Ramos (cell line): ENCODE measurements around the gene FBXO36.
"Not testable (repeated sequence)": the region's sequence is repeated elsewhere in the genome, so short reads cannot be mapped to it uniquely, and the experiment has no call there.

ENCODE experiments used
- in situ Hi-C: fragments of 300-500 bp; cut with MboI; formaldehyde crosslinking; loops from one replicate; pipeline ENCODE4 v1.14.3; 2022; ENCODE audit warnings: low sequenced_read_pairs; ENCODE audit not compliant: unreplicated experiment

Gene FBXO36, protein sequence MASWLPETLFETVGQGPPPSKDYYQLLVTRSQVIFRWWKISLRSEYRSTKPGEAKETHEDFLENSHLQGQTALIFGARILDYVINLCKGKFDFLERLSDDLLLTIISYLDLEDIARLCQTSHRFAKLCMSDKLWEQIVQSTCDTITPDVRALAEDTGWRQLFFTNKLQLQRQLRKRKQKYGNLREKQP

DNA sequence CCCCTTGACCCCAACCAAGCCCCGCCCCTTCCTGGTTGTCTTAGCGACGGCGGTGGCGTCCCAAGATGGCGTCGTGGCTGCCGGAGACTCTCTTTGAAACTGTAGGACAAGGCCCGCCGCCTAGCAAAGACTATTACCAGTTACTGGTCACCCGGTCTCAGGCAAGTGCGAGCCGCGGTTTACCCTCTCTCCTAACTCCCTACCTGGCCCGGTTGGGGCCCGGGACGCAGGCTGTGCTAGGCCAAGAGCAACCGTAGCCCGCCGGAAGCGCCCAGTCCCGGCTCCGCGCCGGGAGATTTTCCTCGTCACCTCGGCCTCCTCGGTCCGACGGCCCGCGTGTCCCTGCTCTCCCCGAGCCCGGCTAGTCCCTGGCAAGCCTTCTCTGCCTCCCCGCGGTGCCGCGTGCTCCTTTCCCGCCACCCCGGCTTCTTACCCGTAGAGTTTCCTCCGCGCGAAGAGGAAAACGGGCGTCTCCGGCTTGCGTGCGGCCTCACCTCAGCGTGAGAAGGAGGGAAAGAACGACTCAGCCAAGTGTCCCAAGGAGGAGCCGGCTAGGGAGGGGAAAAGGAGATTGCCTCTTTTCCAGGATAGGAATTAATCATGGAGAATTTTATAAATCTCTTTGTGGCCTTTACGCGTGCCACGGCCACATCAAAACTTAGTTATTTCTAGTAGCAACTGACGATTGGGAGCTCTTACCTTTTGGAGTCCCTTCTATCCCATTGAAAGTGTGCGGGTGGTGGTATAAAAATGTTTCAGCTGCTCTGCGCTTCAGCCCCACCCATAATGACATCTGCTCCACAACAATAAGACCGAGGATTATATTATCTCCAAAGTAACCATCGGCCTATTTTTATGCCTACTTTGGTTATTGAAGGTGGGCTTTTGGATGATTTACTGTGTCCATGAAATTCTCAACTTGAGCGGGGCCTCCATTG lies at the start of gene FBXO36:
TSS of gene FBXO36 (plus strand) at position 55 of the 938 bp plus-strand sequence. CDS start at position 66, 11 bp downstream.
- in situ Hi-C loops = no loop called here

DNA sequence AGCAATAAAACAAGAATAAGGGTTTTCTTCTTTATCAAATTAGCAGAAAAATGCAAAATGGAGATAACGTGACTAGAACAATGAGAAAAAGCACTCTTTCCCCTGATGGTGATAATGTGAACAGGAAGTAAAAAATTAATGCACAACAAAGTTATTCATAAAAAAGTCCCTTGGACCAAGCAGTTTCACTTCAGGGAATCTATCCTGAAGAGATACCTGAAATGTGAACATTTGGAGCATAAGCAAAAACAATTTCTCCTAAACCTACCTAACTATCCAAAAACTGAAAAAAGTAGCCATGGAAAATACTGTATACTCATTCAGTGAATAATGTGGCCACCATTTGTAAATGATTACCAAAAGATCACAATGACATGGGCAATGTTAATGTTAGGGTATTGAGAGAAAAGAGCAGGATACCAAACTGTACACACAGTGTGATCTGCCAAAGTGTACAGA lies 49.2 kb upstream of the FBXO36 start:
- in situ Hi-C loops = no loop called here

DNA sequence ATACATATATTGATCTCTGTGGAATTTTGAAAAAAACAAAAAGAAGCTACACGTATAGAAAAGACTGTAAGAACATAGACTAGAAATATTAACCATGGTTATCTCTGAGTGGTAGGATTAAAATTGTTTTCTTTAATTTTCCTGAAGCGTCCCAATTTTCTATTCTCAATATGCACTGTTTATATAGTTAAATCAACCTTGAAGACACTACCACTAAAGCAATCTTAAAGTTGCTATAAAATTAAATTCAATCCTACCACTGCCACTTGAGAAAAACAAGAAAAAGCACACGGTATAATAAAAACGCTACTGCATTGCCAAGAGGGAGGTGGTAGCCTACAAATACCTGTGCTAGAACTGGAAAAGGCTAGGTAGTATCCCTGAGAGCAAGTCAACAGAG lies 47.7 kb upstream of the FBXO36 start:
- in situ Hi-C loops = no loop called here

DNA sequence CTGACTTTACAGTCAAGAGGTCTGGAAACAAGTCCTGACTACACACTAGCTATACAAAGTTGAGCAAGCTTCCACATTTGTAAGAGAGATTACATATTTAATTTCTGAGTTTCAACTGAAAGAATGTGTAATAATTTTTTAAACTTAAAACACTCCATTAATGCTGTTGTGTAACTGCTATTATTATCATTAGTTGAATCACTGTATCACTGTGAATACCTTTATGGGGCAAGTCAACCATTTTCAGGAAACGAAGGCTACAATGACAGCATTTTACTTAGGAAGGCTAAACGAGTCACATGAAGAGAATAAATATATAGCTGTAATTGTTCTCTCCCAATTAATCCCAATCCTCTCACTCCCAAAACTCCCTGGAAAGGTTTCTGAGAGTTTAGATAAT lies 46.8 kb upstream of the FBXO36 start:
- in situ Hi-C loops = no loop called here

DNA sequence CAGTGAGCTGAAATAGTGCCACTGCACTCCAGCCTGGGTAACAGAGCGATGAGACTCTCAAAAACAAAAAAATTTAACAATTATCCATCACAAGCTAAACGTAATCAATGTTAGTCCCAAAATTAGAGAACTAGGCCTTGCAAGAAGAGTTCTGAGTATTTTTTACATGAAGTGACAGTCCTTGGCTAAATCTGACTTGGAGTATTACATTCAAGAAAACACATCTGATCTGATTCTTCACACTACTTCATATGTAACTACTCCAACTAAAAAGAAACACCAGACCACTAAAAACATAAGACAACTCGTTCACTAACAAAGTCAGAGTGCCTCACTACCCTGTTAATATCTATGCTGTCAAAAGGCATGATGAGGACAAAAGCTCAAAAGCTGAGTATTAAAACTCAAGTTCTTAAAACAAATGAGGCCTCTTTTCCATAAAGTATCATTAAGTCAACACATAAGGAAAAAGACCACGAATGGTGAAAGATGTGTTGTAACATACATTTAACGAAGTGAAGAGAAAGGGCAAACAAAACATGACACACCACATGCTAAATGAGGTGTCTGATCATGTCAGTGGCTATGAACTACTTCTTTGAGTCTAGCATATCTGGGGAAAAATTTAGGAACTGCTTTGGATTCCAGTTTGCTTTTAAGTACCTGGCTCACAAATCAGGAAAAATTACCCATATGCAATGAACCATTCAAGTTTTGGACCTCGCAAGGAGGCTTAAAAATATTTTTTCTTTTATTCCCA lies 42.9 kb upstream of the FBXO36 start:
- in situ Hi-C loops = no loop called here

DNA sequence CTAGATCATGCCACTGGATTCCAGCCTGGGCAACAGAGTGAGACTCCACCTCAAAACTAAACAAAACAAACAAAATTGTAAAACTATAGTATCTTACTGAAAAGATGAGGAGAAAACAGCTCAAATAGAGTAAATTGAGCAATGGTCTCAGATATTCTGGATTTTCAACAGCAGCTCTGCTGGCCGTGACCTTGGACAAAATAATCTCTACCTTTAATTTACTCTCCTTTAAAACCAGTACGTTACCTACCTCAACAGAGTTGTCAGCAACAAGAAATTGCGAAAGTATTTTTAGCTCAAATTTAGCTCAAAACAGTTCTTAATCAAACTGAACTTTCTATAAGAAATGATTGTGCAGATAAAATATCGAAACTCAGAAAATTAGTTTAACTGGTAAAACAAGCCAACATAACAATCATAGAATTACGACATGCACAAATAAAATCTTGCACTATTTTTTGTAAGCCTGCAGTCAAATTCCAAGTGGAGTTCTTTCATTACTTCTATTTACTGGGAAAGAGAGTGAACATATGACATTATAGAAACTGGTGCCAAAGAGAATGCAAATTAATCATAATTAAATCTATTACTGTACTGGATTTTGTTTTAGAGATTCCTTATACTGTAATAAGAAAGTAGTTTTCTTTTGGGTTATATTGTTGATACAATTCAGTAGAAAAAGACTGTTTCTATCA lies 41.3 kb upstream of the FBXO36 start:
- in situ Hi-C loops = no loop called here

DNA sequence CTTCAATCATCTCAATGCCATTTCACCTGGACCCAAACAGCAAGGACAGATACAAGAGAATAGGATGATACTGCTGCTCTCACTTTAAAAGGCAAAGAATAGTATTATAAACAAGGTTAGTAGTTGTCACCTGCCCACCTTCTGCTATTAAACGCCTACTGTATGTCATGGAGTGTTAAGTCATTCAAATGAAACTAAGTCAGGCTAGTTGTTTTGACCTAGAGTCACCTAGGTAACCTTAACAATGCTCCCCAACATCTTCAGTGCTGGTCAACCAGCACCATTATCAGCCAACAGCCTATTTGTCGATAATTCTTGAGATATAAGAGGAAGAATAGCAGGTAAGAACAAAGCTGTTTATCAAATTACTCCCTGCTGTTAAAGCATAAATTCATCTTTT lies 39.7 kb upstream of the FBXO36 start:
- in situ Hi-C loops = no loop called here

DNA sequence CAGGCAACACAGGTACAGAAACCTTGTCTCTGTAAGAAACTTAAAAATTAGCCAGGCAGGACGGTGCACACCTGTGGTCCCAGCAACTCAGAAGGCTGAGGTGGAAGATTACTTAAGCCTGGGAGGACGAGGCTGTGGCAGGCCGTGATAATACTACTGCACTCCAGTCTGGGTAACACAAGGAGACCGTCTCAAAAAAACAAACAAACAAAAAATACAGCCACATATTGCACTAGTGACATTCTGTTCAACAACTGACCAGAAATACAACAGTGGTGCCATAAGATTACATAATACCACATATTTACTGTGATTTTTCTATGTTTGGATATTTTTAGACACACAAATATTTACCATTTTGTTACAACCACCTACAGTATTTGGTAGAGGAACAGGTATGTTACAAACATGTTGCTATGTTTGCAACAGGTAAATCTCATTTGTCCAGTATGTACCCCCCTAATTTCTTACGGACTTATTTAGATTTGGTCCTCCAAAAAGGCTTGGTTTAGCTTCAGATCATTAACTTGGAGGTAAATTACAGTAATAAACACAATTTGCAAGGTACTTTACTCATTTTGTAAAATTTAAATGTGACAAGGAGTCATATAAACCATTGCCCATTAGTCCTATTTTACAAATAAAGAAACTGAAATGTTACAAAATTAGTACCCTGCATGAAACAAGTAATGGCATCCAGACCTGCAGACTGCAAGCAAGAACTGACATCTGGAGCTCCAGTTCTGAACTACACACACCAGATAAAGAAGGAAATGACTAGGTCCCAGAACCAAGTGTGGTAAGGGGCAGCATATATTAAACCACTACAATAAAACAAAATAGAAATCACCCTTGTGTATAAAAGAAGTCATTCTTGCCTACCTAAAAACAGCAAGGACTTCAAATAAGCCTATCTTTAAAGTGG lies 37.3 kb upstream of the FBXO36 start:
- in situ Hi-C loops = no loop called here

DNA sequence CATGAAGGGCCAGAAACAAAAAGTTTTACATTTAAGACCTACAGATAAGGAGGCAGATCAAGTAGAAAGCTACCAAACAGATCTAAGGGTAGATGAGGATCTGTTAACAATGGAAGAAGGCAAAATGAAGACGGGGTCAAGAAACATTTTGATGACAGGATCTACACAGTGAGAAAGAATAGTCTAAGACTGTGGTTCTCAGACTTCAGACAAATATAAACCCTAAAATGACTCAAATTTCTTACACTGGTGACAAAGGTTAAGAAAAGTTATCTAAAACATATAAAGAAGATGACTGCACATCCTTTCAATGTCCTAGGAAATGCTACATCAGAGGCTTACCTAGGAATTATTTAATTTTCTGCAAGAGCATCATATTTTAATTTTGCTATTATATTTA lies 34.9 kb upstream of the FBXO36 start:
- in situ Hi-C loops = no loop called here

DNA sequence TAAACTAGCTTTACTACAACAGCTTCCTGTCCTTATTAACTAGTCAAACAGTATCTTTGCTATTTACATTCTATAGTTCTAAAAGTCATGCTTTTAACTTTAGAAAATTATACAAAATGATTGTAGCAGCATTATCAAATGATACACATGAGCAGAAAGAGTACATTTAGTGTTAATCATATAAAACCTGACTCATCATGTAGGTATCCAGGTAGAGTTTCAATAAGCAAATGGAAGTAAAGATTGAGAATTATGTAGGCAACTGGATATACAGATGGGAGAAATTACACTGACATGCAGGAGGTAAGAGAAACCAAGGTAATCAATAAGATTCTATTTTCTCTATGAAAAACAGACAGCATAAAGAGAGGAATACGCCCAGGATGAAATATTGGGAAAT lies 34.3 kb upstream of the FBXO36 start:
- in situ Hi-C loops = no loop called here

DNA sequence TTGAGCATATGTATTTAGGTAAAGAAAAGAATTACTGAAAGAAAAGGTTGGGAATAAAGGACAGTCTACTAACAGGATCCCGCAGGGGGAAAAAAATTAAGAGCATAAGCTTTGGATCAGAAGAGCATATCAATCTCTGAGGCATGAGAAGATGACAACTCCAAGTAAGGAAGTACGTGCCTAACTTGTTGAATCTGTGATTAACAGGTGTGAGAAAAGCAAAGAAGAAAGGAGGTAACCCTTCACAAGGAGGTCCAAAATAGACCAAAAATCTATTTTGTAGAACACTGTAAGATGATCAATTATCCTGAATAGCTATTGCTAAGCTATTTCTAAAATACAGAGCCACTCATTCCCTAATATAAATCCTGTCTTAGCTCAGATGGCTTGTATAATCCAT lies 33.3 kb upstream of the FBXO36 start:
- in situ Hi-C loops = no loop called here

DNA sequence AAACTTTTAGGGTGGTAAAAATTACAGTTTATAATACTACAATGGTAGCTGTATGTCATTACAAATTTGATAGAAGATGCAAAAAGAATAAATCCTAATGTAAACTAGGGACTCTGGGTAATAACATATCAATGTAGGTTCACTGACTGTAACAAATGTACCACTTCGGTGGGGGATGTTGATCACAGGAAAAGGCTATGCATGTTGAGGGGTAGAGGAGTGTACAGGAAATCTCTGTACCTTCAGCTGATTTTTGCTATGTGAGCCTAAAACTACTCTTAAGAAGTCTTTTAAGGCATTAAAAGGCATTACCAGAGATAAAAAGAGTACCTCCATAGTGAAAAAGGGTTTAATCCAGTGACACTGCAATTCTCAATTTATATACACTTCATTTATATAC lies 25.4 kb upstream of the FBXO36 start:
- in situ Hi-C loops = no loop called here

DNA sequence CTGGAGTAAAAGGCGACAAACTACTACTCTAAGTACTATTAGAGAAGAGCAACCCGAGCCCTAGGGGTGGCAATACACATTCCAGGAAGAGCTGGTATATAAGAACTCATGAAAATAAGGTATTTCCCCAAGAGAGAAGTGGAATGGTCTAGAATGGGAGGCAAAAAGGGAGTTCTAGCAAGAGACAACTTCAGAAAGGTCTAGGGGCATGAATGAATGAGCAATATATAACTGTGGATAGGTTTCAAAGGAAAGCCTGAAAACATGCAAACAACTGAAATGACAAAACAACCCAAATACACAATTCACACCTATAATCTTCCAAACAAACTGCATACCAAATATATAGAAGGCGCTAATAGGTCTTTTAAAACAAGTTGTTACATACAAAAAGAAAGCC lies 22.7 kb upstream of the FBXO36 start:
- in situ Hi-C loops = no loop called here

DNA sequence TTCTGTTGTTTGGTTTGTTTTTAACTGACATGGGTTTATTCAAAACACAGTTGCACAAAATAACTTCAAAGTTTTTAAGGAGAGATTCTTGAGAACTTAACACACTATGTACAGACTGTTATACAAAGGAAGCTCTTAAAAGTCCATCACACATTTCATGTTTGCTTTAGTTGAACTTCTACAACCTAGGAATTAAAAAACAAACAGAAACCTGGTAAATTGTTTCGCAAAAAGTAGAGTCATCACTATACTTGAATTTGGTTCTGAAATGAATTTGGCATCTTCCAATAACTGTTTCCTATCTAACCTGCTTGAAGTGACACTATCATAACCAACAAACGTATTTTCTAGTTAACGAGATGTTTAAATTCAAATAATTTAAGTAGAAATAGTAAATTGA lies 22.3 kb upstream of the FBXO36 start:
- in situ Hi-C loops = no loop called here

DNA sequence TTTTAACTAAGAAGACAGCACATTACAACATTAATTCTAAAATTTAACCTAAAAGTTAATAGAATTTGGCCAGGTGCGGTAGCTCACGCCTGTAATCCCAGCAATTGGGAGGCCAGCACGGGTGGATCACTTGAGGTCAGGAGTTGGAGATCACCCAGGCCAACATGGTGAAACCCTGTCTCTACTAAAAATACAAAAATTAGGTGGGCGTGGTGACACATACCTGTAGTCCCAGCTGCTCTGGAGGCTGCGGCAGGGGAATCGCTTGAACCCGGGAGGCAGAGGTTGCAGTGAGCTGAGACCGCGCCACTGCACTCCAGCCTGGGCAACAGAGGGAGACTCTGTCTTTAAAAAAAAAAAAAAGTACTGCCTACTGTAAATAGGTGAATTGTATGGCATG lies 21.8 kb upstream of the FBXO36 start:
- in situ Hi-C loops = not testable (repeated sequence)

DNA sequence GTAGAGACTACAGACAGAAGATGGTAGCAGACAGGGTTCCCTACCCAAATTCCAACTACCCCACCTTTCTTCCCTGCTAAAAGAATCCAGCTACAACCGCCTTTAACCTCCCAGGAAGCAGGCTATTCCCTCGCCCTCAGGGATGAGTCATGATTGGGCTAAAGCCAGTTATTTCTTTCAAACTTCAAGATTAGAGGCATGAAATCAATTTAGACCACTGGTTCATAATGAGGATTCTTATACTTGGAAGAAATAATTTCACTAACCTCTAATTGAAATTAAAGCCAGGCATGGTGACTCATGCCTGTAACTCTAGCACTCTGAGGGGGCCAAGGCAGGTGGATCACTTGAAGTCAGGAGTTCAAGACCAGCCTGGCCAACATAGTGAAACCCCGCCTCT lies 20.5 kb upstream of the FBXO36 start:
- in situ Hi-C loops = no loop called here

DNA sequence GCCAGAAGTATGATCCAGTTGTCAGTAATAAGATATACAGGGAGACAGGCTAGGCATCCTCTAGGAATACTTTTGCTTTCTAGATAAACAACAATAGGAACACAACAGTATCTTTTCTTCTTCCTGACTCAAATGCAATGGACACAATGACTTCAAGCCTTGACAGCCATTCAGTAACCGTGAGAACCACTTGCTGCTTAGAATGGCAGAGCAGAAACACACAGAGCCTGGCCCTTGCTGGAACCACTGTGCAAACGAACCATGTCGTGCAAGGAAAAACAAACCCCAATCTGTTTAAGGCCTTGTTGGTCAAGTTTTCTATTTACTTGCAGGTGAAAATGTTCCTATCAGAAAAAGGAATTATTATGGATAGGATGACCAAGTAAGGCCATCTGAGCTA lies 19.3 kb upstream of the FBXO36 start:
- in situ Hi-C loops = no loop called here

DNA sequence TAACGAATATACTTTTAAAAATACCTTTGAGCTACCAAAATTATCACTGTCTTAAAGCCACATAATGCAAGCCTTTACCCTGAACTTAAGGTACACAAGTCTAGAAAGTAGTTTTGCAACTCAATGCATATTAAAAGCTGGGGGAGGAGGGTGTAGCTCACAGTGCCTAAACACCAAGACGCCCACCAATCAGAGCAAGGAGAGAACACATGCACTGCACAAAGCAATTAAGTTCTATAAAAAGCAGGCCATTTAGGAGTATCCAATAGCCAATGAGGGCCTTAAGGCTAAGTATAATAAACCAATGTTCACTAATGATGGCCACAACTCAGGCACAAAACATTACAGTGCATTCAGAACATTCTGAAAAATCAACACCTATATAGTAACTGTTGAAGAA lies 16.7 kb upstream of the FBXO36 start:
- in situ Hi-C loops = no loop called here

DNA sequence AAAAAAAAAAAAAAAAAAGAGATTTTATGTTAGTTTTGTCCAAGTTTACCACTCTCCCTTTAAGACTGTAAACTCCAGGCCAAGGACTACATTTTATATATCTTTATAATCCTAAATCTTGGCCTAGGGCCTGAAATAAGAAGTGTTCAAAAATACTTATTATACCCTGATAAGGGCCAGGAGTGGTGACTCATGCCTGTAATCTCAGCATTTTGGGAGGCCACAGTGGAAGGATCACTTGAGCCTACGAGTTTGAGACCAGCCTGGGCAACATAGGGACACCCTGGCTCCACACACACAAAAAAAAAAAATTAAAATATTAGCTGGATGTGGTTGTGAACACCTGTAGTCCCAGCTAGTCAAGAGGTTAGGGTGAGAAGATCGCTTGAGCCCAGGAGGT lies 13.2 kb upstream of the FBXO36 start:
- in situ Hi-C loops = no loop called here
